Measurements from ENCODE around the gene NFE2L1.

DNA sequence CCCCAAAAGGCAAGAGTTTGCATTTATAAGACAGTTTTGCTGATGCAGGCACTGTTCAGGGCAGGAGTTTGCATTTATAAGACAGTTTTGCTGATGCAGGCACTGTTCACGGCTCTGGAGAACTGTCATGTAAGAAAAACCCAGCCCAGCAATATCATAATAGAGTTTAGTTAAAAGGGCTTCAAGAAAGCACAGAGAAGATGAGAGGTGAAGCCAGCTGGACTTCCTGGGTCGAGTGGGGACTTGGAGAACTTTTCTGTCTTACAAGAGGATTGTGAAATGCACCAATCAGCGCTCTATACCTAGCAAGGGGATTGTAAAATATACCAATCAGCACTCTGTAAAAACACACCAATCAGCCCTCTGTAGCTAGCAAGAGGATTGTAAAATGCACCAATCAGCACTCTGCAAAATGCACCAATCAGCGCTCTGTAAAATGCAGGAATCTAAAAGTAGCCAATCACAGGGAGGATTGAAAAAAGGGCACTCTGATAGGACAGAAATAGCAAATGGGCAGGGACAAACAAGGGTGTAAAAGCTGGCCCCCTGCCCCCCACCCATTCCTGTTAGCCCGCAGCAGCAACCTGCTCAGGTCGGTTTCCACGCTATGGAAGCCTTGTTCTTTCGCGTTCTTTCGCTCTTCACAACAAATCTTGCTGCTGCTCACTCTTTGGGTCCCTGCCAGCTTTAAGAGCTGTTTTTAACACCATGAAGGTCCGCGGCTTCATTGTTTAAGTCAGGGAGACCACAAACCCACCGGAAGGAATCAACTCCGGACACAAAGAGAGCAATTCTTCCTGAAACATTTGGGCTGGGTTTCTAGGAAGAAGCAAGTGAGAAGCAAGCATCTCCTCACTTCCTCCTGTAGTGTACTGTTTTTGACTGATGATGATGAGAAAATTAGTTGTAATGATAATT lies 54.9 kb downstream of the NFE2L1 start:
- TF ChIP-seq CTCF (IDR thresholded peaks at IDR 0.05), result no peak
- no peak for TF ChIP-seq POLR2A (IDR thresholded peaks at IDR 0.05)
